ENCODE results near the gene LPP.

The LPP gene

GRCh38 chr3:188486952-188487351 lies 333.0 kb downstream of the LPP start:
- DNase-seq = no peak
- intact Hi-C loops (cut with DNase I) = no loop called here

GRCh38 chr3:188487652-188488051 lies 333.7 kb downstream of the LPP start:
- no peak for DNase-seq
- intact Hi-C loops (cut with DNase I) = no loop called here

GRCh38 chr3:188488801-188489200 lies 334.8 kb downstream of the LPP start:
- no peak for DNase-seq
- intact Hi-C loops (cut with DNase I) = no loop called here

- no peak for DNase-seq
- intact Hi-C loops (cut with DNase I) = no loop called here
Observed at GRCh38 chr3:188489639-188490405, 335.9 kb downstream of the LPP start.

- intact Hi-C loops (cut with DNase I) = no loop called here
- DNase-seq = peak in 1 of 10 donors; percentile 65
Observed at GRCh38 chr3:188490416-188490815, 336.5 kb downstream of the LPP start.

GRCh38 chr3:188491276-188491687 lies 337.3 kb downstream of the LPP start:
- no peak for DNase-seq
- intact Hi-C loops (cut with DNase I) = no loop called here

- DNase-seq = no peak
- intact Hi-C loops (cut with DNase I) = no loop called here
Observed at GRCh38 chr3:188496390-188496789, 342.4 kb downstream of the LPP start.

- intact Hi-C loops (cut with DNase I) = no loop called here
- DNase-seq = no peak
Observed at GRCh38 chr3:188497021-188497420, 343.1 kb downstream of the LPP start.

- no peak for DNase-seq
- intact Hi-C loops (cut with DNase I) = no loop called here
Observed at GRCh38 chr3:188503647-188504046, 349.7 kb downstream of the LPP start.

- no peak for DNase-seq
- intact Hi-C loops (cut with DNase I) = no loop called here
Observed at GRCh38 chr3:188505151-188505550, 351.2 kb downstream of the LPP start.

GRCh38 chr3:188505911-188506310 lies 352.0 kb downstream of the LPP start:
- DNase-seq = no peak
- intact Hi-C loops (cut with DNase I) = no loop called here

- no peak for DNase-seq
- intact Hi-C loops (cut with DNase I) = no loop called here
Observed at GRCh38 chr3:188506446-188506845, 352.5 kb downstream of the LPP start.

- intact Hi-C loops (cut with DNase I) = no loop called here
- peak in 6 of 10 donors; percentile 9 to 77 (median 22) for DNase-seq
Observed at GRCh38 chr3:188507244-188507720, 353.3 kb downstream of the LPP start.

GRCh38 chr3:188508454-188508853 lies 354.5 kb downstream of the LPP start:
- DNase-seq = no peak
- intact Hi-C loops (cut with DNase I) = no loop called here

GRCh38 chr3:188509316-188509715 lies 355.4 kb downstream of the LPP start:
- intact Hi-C loops (cut with DNase I) = no loop called here
- no peak for DNase-seq

- no peak for DNase-seq
- intact Hi-C loops (cut with DNase I) = no loop called here
Observed at GRCh38 chr3:188510366-188510765, 356.4 kb downstream of the LPP start.

- intact Hi-C loops (cut with DNase I) = no loop called here
- no peak for DNase-seq
Observed at GRCh38 chr3:188513662-188514328, 359.8 kb downstream of the LPP start.

- intact Hi-C loops (cut with DNase I) = no loop called here
- no peak for DNase-seq
Observed at GRCh38 chr3:188516515-188516914, 362.6 kb downstream of the LPP start.

- DNase-seq = no peak
- intact Hi-C loops (cut with DNase I) = no loop called here
Observed at GRCh38 chr3:188518416-188518815, 364.5 kb downstream of the LPP start.

GRCh38 chr3:188518835-188519452 lies 365.0 kb downstream of the LPP start:
- no peak for DNase-seq
- intact Hi-C loops (cut with DNase I) = no loop called here

- no peak for DNase-seq
- intact Hi-C loops (cut with DNase I) = no loop called here
Observed at GRCh38 chr3:188520466-188520865, 366.5 kb downstream of the LPP start.

GRCh38 chr3:188522115-188522514 lies 368.2 kb downstream of the LPP start:
- no peak for DNase-seq
- intact Hi-C loops (cut with DNase I) = no loop called here

Measured in posterior cingulate gyrus (tissue), 11 donors.